ENCODE results near the gene ART5.

Gene ART5, protein sequence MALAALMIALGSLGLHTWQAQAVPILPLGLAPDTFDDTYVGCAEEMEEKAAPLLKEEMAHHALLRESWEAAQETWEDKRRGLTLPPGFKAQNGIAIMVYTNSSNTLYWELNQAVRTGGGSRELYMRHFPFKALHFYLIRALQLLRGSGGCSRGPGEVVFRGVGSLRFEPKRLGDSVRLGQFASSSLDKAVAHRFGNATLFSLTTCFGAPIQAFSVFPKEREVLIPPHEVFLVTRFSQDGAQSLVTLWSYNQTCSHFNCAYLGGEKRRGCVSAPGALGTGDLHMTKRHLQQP

GRCh38 chr11:3641701-3642070 lies at the start of gene ART5:
Gene ART5, minus strand, starts transcription at chr11:3641992. Its CDS starts 130 bp downstream, at chr11:3641862.
- DNase-seq = no peak

- no peak for DNase-seq
These were observed 45.0 kb upstream of the ART5 start for GRCh38 chr11:3686751-3687150.

DNA sequence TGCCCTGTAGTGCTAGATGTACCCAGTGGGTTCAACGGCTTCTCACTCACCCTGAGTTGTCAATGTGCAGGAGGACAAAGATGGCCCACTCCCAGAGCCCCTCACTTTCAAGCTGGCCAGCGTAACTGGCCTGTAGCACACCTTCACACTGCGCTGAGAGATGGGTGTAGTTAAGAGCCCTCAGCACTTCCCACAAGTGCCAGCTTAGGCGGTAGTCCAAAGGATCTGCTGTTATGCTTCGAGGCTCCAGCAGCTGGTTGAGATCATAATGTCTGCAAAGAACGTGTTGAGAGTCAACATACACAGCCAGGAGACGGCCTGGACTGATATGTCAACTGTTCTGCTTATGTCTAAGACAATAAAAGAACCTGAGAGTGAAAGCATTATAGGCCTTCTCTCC lies 44.1 kb upstream of the ART5 start:
- no peak for DNase-seq

DNA sequence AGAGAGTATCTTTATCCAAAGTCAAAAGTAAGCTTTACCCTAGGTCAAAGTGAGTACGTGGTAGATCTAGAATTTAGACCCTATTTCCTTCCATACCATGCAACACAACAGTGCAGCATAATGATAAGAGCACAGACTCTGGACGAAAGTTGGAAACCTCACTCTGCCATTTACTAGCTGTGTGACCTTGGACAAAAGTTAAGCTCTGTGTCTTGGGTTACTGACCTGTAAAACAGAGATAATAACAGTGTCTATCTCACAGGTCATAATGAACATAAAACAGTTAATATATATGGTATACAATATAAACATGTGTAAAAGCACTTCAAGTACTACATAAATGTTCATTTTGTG lies 43.0 kb upstream of the ART5 start:
- no peak for DNase-seq

DNA sequence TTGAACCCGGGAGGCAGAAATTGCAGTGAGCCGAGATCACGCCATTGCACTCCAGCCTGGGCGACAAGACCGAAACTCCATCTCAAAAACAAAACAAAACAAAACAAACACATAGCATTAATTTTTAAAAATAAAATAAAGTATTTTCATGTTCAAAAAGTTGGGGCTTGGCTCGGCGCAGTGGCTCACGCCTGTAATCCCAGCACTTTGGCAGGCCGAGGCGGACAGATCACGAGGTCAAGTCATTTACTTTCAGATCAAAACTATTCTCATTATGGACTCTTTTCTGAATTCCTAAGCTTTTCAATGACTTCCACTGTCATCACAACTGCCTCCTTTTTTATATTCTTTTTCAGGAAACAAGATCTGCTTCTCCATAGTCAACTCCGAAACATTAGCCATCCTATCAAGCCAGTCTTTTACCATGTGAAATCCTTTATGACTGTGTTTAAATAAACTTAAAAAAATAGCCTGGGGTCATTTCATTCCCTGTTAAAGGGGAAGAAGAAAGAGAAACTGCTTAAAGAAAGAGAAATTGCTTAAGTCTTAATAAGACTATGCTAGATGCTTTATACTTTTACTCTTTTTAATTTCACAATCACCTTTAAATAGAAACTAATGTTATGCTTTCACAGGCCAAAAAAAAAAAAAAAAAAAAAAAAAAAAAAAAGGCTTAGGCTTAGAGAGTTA lies 42.5 kb upstream of the ART5 start:
- DNase-seq = no peak

GRCh38 chr11:3683039-3683438 lies 41.2 kb upstream of the ART5 start:
- DNase-seq = no peak

DNA sequence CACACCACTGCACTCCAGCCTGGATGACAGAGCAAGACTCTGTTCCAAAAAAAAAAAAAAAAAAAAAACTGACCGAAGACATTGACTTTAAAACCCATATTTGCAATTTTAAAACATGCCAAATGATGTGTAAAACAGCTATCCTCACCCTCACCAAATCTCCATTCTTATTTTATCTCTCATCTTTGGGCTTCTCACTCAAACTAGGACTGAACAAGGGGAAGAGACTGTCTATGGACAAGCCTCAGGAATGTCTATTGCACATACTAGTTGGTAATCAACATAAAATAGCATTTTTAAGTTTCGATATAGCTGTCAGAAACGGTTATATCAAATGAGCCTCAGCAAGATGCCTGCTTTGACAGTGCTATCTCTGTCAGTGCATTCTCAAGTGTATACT lies 37.3 kb upstream of the ART5 start:
- no peak for DNase-seq

DNA sequence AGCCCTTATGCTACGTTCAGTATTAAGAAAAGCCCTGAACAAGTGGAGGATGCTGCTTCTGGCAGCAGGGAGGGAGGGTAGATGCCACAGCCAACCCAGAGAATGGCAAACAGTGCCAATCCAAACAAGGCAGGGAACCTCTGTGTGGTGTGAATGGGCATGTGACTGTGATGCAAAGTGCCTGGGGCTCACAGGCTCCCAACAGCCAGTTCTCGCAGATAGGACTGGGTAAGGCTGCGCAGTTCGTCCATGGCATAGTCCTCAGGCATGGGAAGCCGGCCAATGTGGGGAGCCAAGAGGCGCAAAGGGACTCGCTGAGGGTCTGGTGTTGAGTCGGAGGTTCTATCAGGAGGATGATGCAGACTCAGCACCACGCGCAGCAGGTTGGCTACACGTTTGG lies 34.2 kb upstream of the ART5 start:
- no peak for DNase-seq

DNA sequence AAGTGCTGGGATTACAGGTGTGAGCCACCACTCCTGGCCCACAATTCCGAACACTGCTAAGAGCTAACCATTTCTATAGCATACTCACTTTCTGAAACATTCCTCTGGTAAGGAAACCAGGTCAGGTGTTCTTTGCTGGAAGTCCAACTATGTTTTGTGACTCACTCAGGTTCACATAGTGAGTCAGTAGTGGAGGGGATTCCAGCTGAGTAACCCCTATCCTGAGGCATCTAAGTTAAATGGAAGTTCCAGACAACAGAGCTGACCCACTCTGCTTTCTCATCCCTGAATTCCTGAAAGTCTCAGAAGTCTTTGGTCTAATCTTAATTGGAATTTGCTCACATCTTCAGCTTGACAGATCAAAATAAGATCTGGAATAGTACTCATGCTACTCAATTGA lies 32.4 kb upstream of the ART5 start:
- DNase-seq = no peak

- DNase-seq = no peak
These were observed 29.8 kb upstream of the ART5 start, which contains the start of gene CHRNA10 for GRCh38 chr11:3671334-3672254. Gene CHRNA10, minus strand, starts transcription at chr11:3671384. Its CDS starts 72 bp downstream, at chr11:3671312.

DNA sequence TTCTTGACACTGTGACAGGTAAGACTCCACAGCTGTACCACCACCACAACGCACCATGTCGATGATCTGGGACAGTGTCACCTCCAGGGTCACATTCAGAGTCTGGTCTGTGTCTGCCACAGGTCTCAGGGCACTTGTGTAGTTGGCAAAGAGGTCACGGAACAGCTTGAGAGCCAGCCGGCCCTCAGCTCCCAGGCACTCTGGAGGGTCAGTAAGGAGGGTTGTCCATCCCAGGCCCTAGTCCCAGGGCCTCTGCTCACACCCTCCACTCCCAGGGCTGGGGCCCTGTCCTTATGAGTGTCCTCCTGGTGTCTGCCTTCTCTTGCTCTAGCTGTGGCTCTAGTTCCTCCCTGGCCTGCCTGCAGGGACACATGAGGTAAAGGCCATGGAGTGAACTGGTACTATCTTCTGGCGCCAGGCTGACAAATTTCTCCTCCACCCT lies 28.0 kb upstream of the ART5 start:
- DNase-seq = no peak

DNA sequence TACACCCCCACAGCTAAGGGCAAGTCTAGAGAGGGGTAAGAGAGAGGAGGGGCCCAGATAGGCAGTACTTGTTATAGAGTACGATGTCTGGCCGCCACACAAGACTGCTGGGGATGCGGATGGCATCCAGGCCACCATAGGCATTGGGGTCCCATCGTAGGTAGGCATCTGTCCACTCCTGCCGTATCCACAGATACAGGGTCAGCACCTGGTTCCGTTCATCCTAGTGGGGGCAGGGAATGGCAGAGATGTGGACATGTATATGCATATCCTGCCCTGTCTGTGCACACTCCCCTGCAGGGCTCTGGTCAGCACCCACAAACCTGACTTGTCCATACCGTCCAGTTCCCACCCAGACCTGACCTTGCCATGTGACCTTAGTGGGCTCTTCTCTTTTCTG lies 27.3 kb upstream of the ART5 start:
- DNase-seq = no peak

DNA sequence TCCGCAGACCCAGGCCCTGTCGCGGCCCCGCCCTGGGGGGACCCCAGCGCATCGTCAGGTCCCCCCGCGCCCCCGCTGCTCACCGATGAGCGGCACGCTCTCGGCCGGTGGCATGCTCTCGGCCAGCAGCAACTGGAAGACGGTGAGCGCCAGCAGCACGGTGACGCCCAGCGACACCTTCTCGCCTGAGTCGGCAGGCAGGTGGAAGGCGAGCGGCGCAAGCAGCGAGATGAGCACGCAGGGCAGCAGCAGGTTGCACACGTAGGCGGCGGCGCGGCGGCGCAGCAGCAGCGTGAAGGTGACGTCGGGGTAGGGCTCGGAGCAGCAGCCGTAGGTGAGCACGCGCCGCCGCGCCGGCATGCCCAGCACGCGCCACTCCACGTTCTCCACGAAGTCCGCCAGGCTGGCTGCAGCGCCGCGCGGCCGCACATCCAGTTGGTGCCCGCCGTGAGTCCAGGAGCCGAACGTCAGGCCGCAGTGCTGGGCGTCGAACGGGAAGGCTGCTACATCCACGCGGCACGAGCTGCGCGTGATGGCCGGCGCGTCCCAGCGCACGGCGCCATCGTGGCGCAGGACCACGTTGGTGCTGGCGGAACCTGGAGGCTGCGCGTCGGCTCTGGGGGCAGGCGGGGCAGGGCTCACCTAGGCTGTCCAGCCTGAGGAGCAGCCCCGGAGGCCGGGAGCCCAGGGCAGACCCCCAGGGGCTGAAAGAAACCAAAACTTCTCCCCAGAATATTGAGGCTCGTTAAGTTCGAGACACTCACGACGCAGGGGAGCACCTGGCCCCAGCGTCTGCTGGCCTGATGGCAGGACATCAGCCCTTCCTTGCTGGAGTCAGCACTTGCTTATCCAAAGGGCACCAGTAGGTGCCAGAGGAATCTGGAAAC lies 25.6 kb upstream of the ART5 start:
- DNase-seq = no peak

DNA sequence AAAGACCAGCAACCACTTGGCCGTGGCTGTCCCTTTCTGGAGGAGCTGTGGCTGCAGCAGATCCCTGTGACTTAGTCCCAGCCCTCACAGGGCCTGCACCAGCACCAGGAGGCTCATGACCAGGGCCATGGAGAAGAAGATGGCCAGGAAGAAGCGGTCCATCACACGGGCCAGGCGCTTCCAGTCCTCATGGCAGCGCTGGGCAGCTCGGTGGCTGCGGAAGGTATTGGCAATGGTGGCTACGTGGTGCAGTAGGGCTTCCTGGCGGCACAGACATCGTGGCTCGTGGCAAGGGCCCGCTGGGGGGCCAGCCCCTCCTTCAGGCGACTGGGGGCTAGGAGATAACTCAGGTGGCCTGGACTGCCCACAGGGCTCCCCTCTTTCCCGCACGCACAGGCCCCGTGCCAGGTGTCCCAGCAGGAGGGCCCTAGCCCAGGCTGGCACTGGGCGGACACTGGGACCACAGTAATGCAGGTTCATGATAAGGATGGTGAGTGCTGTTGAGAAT lies 24.3 kb upstream of the ART5 start:
- DNase-seq = no peak

- DNase-seq = no peak
These were observed 23.7 kb upstream of the ART5 start for GRCh38 chr11:3665336-3666022.

DNA sequence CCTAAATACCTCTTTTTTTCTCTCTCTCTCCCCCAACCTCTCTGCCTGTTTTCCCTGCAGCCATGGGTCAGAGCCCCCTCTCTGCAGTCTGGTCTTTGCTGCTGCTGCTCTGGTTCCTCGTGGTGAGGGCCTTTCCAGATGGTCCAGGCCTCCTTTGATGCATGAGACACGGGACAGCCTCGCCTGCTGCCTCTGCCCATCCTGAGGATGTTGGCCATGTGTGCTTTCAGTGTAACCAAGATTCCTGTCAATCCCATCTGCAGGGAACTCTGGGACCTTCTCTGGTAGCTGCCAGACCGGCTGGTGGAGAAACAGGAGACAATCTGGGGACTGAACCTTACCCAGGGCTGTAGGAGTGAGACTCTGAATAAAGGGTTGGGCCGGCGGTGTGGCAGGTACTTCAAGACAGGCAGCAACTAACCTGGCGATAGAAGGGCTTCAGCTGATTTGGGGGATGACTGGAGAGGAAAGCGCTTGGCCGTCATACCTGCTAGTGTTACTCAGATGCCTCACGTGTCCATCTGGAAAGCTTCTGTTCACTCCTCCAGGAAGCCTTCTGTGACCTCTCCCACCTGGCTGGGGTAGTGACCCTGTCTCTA lies 22.3 kb upstream of the ART5 start:
- no peak for DNase-seq

GRCh38 chr11:3662856-3663255 lies 21.1 kb upstream of the ART5 start:
- DNase-seq = no peak

DNA sequence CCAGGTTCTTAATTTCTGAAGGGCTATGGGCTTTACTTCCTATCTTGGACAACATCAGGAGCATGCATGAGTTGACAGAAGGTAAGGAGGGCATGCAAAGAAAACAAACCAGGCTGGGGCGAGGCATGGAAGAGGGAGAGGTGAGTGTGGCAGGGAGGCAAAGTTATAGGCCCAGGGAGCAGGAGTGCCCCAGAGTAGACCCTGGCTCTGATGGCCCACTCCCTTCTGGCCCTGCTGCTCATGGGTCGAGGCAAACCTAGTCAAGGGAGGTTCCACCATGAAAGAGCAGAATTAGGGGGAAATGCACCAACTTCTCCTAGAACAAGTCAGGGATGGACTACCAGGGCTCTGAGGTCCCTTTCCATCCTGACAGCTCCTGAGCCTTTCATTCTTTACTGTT lies 19.2 kb upstream of the ART5 start:
- no peak for DNase-seq

- DNase-seq = no peak
These were observed 18.1 kb upstream of the ART5 start for GRCh38 chr11:3659595-3660515.

DNA sequence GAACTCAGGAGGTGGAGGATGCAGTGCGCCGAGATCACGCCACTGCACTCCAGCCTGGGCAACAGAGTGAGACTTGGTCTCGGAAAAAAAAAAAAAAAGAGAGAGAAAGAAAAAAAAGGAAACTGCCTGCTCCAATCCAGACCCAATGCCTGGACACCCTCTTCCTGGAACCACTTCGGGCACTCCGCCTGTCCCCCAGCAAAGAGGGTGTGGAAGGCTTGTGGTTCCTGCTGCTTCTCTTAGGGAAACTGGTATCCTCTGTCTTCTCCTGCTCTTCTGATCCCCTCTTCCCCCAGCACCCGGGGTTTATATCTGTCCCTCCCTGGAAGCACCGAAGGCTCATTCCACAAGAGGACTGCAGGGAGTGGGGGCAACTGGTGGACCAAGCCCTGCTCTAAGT lies 16.5 kb upstream of the ART5 start:
- no peak for DNase-seq

Data from NCI-H1436 treated with DMSO at 0.1 percent for 48 hours (cell line).